ENCODE data around the gene TAGAP.

TAGAP gene

DNA sequence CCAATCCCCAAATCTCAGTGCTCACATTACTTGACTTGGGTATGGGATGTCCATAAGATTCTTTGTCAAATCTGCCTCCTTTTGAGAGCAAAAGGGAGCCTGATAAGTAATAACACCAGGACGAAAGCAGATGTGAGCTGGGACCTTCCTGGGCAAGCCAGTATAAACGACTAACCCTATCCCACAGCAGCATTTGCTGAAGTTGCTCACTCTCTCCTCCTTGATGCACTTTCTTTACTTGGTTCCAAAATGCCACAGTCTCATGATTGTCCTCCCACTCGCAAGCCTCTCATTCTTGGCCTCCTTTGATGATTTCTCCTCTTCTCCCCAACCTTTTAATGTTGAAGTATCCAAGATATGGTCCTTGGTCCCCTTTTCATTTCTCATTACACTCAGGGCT, 44.7 kb upstream of the TAGAP start:
- Histone ChIP-seq H3K4me1 (ENCODE audit: control insufficient read depth in 1 of 2, insufficient read depth in 1 of 2, low read depth in 1 of 2, low read length in 1 of 2) (peaks cover 62 to 65% of the 10 kb centered on the region in 2 experiments), H3K4me3 (ENCODE audit: low read depth in 1 of 2, low read length in 1 of 2) (no peak overlapping the region), H3K36me3 (no peaks in the 10 kb centered on the region), H3K27ac (peak overlapping the region; percentile 89), H3K27me3 (no peaks in the 10 kb centered on the region), H3K9me3 (no peaks in the 10 kb centered on the region)
- TF ChIP-seq, protein P1, sequence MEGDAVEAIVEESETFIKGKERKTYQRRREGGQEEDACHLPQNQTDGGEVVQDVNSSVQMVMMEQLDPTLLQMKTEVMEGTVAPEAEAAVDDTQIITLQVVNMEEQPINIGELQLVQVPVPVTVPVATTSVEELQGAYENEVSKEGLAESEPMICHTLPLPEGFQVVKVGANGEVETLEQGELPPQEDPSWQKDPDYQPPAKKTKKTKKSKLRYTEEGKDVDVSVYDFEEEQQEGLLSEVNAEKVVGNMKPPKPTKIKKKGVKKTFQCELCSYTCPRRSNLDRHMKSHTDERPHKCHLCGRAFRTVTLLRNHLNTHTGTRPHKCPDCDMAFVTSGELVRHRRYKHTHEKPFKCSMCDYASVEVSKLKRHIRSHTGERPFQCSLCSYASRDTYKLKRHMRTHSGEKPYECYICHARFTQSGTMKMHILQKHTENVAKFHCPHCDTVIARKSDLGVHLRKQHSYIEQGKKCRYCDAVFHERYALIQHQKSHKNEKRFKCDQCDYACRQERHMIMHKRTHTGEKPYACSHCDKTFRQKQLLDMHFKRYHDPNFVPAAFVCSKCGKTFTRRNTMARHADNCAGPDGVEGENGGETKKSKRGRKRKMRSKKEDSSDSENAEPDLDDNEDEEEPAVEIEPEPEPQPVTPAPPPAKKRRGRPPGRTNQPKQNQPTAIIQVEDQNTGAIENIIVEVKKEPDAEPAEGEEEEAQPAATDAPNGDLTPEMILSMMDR (IDR thresholded peaks at IDR 0.05), result no peak

DNA sequence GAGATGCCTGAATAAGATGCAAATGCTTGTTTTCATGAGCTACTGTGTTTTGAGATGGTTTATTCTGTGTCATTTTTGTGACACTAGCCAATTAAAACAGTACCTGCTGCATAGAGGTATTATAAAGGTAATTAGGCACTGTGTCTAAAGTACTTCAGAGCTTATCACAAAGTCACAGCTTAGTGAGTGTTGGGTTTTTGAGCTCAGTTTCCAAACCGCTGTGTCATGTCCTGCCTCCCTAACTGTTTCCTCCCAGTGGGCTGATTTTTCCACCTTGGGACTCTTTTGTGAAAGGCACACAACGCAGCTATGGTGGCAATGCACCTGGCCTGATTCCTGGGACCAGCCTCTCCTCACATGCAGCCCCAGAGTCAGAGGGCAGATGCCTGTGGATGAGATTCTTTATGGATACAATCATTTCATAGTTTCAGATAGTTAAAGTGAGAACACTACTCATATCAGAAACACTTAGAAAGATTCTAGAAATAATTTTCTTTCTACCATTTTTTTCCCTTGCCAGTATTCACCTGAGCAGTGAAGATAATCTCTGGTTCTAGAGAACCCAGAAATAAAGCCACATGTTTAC, 41.3 kb upstream of the TAGAP start:
- Histone ChIP-seq H3K4me1 (ENCODE audit: control insufficient read depth in 1 of 2, insufficient read depth in 1 of 2, low read depth in 1 of 2, low read length in 1 of 2) (peaks cover 45 to 47% of the 10 kb centered on the region in 2 experiments), H3K9me3 (no peaks in the 10 kb centered on the region), H3K27ac (no peak overlapping the region), H3K27me3 (no peaks in the 10 kb centered on the region), H3K4me3 (ENCODE audit: low read depth in 1 of 2, low read length in 1 of 2) (no peak overlapping the region), H3K36me3 (no peaks in the 10 kb centered on the region)
- TF ChIP-seq, protein P1 (IDR thresholded peaks at IDR 0.05), result no peak

DNA sequence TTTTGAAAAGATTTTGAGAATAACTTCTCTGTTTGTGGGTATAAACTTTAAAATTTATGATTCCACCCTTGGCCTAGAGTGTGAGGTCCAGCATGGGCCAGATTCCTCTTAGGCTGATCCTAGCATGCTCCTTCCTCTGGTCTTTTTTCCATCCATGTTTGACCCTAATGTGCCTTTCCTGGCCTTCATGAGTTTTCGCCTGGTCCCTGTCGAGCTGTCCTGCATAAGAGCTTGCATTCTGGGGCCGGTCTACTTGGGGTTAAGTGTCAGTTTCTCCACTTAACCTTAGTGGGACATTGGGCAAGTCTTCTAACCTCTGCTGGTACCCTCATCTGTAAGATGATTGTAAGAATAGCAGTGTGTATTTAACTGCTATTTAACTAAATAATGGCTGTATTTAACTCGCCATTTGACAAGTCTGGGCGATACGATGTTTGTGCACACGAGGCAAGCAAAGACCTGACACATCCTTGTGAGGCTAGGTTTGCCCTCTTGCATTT, 40.7 kb upstream of the TAGAP start:
- H3K4me3 ChIP-seq (ENCODE audit: low read depth in 1 of 2, low read length in 1 of 2), result no peak overlapping the region
- no peaks in the 10 kb centered on the region for H3K36me3 ChIP-seq
- peaks cover 45 to 47% of the 10 kb centered on the region in 2 experiments for H3K4me1 ChIP-seq (ENCODE audit: control insufficient read depth in 1 of 2, insufficient read depth in 1 of 2, low read depth in 1 of 2, low read length in 1 of 2)
- TF ChIP-seq, protein P1 (IDR thresholded peaks at IDR 0.05), result no peak
- H3K9me3 ChIP-seq, result no peaks in the 10 kb centered on the region
- no peak overlapping the region for H3K27ac ChIP-seq
- H3K27me3 ChIP-seq, result no peaks in the 10 kb centered on the region

GRCh38 chr6:159084493-159085091, 39.8 kb upstream of the TAGAP start:
- TF ChIP-seq, protein P1 (IDR thresholded peaks at IDR 0.05), result no peak
- Histone ChIP-seq H3K9me3 (no peaks in the 10 kb centered on the region), H3K27ac (no peak overlapping the region), H3K4me3 (ENCODE audit: low read depth in 1 of 2, low read length in 1 of 2) (no peak overlapping the region), H3K27me3 (no peaks in the 10 kb centered on the region), H3K4me1 (ENCODE audit: control insufficient read depth in 1 of 2, insufficient read depth in 1 of 2, low read depth in 1 of 2, low read length in 1 of 2) (peaks cover 45 to 47% of the 10 kb centered on the region in 2 experiments), H3K36me3 (no peaks in the 10 kb centered on the region)

GRCh38 chr6:159083146-159083545, 38.4 kb upstream of the TAGAP start:
- Histone ChIP-seq H3K36me3 (no peaks in the 10 kb centered on the region), H3K4me3 (ENCODE audit: low read depth in 1 of 2, low read length in 1 of 2) (no peak overlapping the region), H3K27me3 (no peaks in the 10 kb centered on the region), H3K4me1 (ENCODE audit: control insufficient read depth in 1 of 2, insufficient read depth in 1 of 2, low read depth in 1 of 2, low read length in 1 of 2) (peaks cover 56 to 58% of the 10 kb centered on the region in 2 experiments), H3K27ac (no peak overlapping the region), H3K9me3 (no peaks in the 10 kb centered on the region)
- TF ChIP-seq, protein P1 (IDR thresholded peaks at IDR 0.05), result no peak
